IMR-90 (cell line): ENCODE results near the gene CDA. TPM values are rescaled to one million over a fixed set of nuclear protein-coding genes. Genes with fewer than 3 reads are reported as not detected.

ENCODE experiments used
- ATAC-seq: fragments of 200-7000 bp; cut with Tn5 transposase; 2 replicates; pipeline ENCODE4 v1.9.1; 2020; ENCODE audit warnings: low read depth, mild to moderate bottlenecking, moderate library complexity
- BruUV-seq: library from RNA; stranded (reverse); fragments of 400-500 nt; replicated peaks from 2 replicates; lab custom pipeline; 2021; lab: Mats Ljungman, UMichigan
- CTCF ChIA-PET: fragments of 300-600 bp; formaldehyde crosslinking; extraction: SDS; loops from one replicate; lab custom pipeline; 2021; ENCODE audit warnings: antibody characterized with exemption; lab: Yijun Ruan, JAX
- POLR2A ChIA-PET: fragments of 300-600 bp; sonication (Branson Sonifier 250); formaldehyde crosslinking; loops from one replicate; lab custom pipeline; 2022; ENCODE audit warnings: antibody characterized with exemption; ENCODE audit not compliant: unreplicated experiment; lab: Charles Lee
- DNase-seq: peaks from one replicate; pipeline ENCODE4 v3.0.0; 2013
- H2AFZ ChIP-seq: replicated peaks from 2 replicates; pipeline ENCODE3; 2013; ENCODE audit warnings: low read length, mild to moderate bottlenecking; ENCODE audit not compliant: poor library complexity
- H2AK5ac ChIP-seq: 2 replicates; pipeline ENCODE4 v1.6.1; 2013; ENCODE audit warnings: low read depth, low read length, inconsistent platforms
- H2AK9ac ChIP-seq: replicated peaks from 2 replicates; pipeline ENCODE3; 2013; ENCODE audit warnings: mild to moderate bottlenecking, low read depth, low read length, moderate library complexity; ENCODE audit not compliant: poor library complexity
- H2BK120ac ChIP-seq: 2 replicates; pipeline ENCODE4 v1.6.1; 2013; ENCODE audit warnings: low read depth, low read length, inconsistent platforms
- H2BK15ac ChIP-seq: 3 replicates; pipeline ENCODE4 v1.6.1; 2013; ENCODE audit warnings: low read depth, low read length, inconsistent platforms
- H2BK20ac ChIP-seq: 2 replicates; pipeline ENCODE4 v1.6.1; 2013; ENCODE audit warnings: low read depth, mild to moderate bottlenecking, inconsistent platforms, low read length, moderate library complexity
- H2BK5ac ChIP-seq: 2 replicates; pipeline ENCODE4 v1.6.1; 2013; ENCODE audit warnings: mild to moderate bottlenecking, low read depth, low read length, inconsistent platforms; ENCODE audit not compliant: poor library complexity, severe bottlenecking
- H3K14ac ChIP-seq: replicated peaks from 2 replicates; pipeline ENCODE4 v1.6.1; 2013; ENCODE audit warnings: low read depth, low read length, inconsistent platforms
- H3K18ac ChIP-seq: 2 replicates; pipeline ENCODE4 v1.6.1; 2013; ENCODE audit warnings: low read depth, low read length, control low read depth
- H3K23ac ChIP-seq: 2 replicates; pipeline ENCODE4 v1.6.1; 2013; ENCODE audit warnings: low read depth, low read length, inconsistent platforms
- H3K27ac ChIP-seq: 2 replicates; pipeline ENCODE4 v1.5.1; 2013; ENCODE audit warnings: mild to moderate bottlenecking, control low read depth, low read length; ENCODE audit not compliant: insufficient read depth
- H3K27me3 ChIP-seq: 2 replicates; pipeline ENCODE4 v1.6.1; 2013; ENCODE audit warnings: low read length; ENCODE audit not compliant: control insufficient read depth, insufficient read depth
- H3K36me3 ChIP-seq: 2 replicates; pipeline ENCODE4 v1.6.1; 2013; ENCODE audit warnings: low read length, mixed read lengths; ENCODE audit not compliant: control insufficient read depth, insufficient read depth
- H3K4ac ChIP-seq: 2 replicates; pipeline ENCODE4 v1.6.1; 2013; ENCODE audit warnings: low read depth, low read length, inconsistent platforms
- H3K4me1 ChIP-seq: 2 replicates; pipeline ENCODE4 v1.6.1; 2013; ENCODE audit warnings: low read length, mixed read lengths; ENCODE audit not compliant: control insufficient read depth, insufficient read depth
- H3K4me2 ChIP-seq: 2 replicates; pipeline ENCODE4 v1.6.1; 2013; ENCODE audit warnings: low read depth, mild to moderate bottlenecking, control low read depth, low read length, moderate library complexity
- H3K4me3 ChIP-seq: 2 replicates; pipeline ENCODE4 v1.5.1; 2013; ENCODE audit warnings: low read depth, mild to moderate bottlenecking, control low read depth, low read length, moderate library complexity; ENCODE audit not compliant: insufficient read depth
- H3K56ac ChIP-seq: 2 replicates; pipeline ENCODE4 v1.6.1; 2013; ENCODE audit warnings: low read length, inconsistent platforms; ENCODE audit not compliant: insufficient read depth; ENCODE audit errors: extremely low read depth
- H3K79me1 ChIP-seq, 2 experiments: 2 replicates each; pipeline ENCODE4 v1.6.1; 2013; ENCODE audit warnings: low read length in 2 of 2, inconsistent platforms in 1 of 2, low read depth in 1 of 2
- H3K9ac ChIP-seq: 2 replicates; pipeline ENCODE4 v1.6.1; 2013; ENCODE audit warnings: low read depth, low read length, control low read depth
- H3K9me1 ChIP-seq: 2 replicates; pipeline ENCODE4 v1.6.1; 2013; ENCODE audit warnings: low read length, inconsistent platforms; ENCODE audit not compliant: insufficient read depth
- H3K9me3 ChIP-seq: 2 replicates; pipeline ENCODE4 v1.6.1; 2013; ENCODE audit warnings: low read length; ENCODE audit not compliant: control insufficient read depth, insufficient read depth
- H4K20me1 ChIP-seq: 2 replicates; pipeline ENCODE4 v1.6.1; 2013; ENCODE audit warnings: low read length, inconsistent platforms; ENCODE audit not compliant: insufficient read depth
- H4K5ac ChIP-seq: 2 replicates; pipeline ENCODE4 v1.6.1; 2013; ENCODE audit warnings: mild to moderate bottlenecking, low read depth, low read length, control low read depth
- H4K8ac ChIP-seq, 2 experiments: 2 replicates each; pipeline ENCODE4 v1.6.1; 2013; ENCODE audit warnings: low read depth in 2 of 2, low read length in 2 of 2, control low read depth in 1 of 2, inconsistent platforms in 1 of 2
- H4K91ac ChIP-seq: 2 replicates; pipeline ENCODE4 v1.6.1; 2013; ENCODE audit warnings: low read depth, low read length, inconsistent platforms; ENCODE audit not compliant: insufficient read depth
- BHLHE40 ChIP-seq: fragments of 150-350 bp; IDR thresholded peaks from 2 replicates; pipeline ENCODE4 v1.6.1; 2016; ENCODE audit warnings: mild to moderate bottlenecking, low read depth, low read length
- FOS ChIP-seq: fragments of 150-350 bp; IDR thresholded peaks from 2 replicates; pipeline ENCODE4 v1.6.1; 2016; ENCODE audit warnings: low read depth, low read length
- MAFK ChIP-seq: IDR thresholded peaks from 2 replicates; pipeline ENCODE4 v1.6.1; 2012; ENCODE audit warnings: low read depth, low read length, improper control_type of control experiment
- NFE2L2 ChIP-seq: fragments of 150-350 bp; IDR thresholded peaks from 2 replicates; pipeline ENCODE4 v1.6.1; 2016; ENCODE audit warnings: low read depth, mild to moderate bottlenecking, low read length
- WGBS, 2 experiments: methylation state at CpG; one replicate each; pipeline versions ENCODE4 v1.1.5 to v1.1.7; 2013; ENCODE audit warnings: missing lambda C conversion rate in 2 of 2; ENCODE audit not compliant: insufficient read length in 1 of 2; ENCODE audit errors: extremely low coverage in 2 of 2; 5-methylcytosine and 5-hydroxymethylcytosine counted together
- dilution Hi-C: fragments of 300-500 bp; cut with HindIII; formaldehyde crosslinking; loops from one replicate; pipeline ENCODE4 v1.14.3; 2018; ENCODE audit warnings: low sequenced_read_pairs; ENCODE audit not compliant: unreplicated experiment
- in situ Hi-C: fragments of 300-500 bp; cut with MboI; formaldehyde crosslinking; loops from 3 replicates; pipeline ENCODE4 v1.14.3; 2019; ENCODE audit warnings: low sequenced_read_pairs, inconsistent platforms, mixed read lengths
- intact Hi-C: fragments of 100-400 bp; cut with micrococcal nuclease; formaldehyde crosslinking; loops from 2 replicates; pipeline ENCODE4 v1.10.0; 2022
- polyA plus RNA-seq, 3 experiments: library from polyadenylated mRNA; depleted of rRNA; stranded (reverse); fragments of >200 nt; gene quantifications; 2 replicates each; pipeline ENCODE4 v1.2.3, GENCODE V29; 2012; ENCODE audit warnings: low replicate concordance in 1 of 3
- total RNA-seq: library from RNA; depleted of rRNA; stranded (reverse); fragments of >200 nt; gene quantifications from 2 replicates; pipeline ENCODE4 v1.2.3, GENCODE V29; 2012

Gene CDA
- total and polyA plus RNA-seq, 2 of the 4 experiments (the other 2 are of a cell fraction): 0.90 to 9.4 TPM

GRCh38 chr1:20596106-20596505 is 7.2 kb downstream of the CDA start:
- H3K9me1 ChIP-seq: peaks cover 6% of the 10 kb centered on the region; the same call in 1 of the 2 replicates
- H3K4me1 ChIP-seq: peaks cover 2% of the 10 kb centered on the region; the same call in 1 of the 2 replicates
- H4K20me1 ChIP-seq: no peaks in the 10 kb centered on the region
- no peak overlapping the region for H2AK5ac ChIP-seq
- H3K27me3 ChIP-seq: peaks cover 8% of the 10 kb centered on the region; the same call in 1 of the 2 replicates
- no peak overlapping the region for H3K9ac ChIP-seq
- no peak overlapping the region for H4K5ac ChIP-seq
- H2AK9ac ChIP-seq: no peak overlapping the region
- TF ChIP-seq MAFK: peak; percentile 29; the same call in 1 of the 2 replicates
- TF ChIP-seq NFE2L2: no peak
- TF ChIP-seq FOS: no peak
- no peak for TF ChIP-seq BHLHE40
- no peak overlapping the region for H4K8ac ChIP-seq
- ATAC-seq (no peak), DNase-seq (no peak)
- no peak overlapping the region for H3K27ac ChIP-seq
- ChIA-PET CTCF (interaction anchor here (1.3 to 1.4 kb wide), 2 partner anchors 37 to 38 kb away, joined by 3 to 4 read pairs; partner anchors contain the start of gene PINK1), POLR2A (interaction anchor here (0.6 kb wide), 2 partner anchors 115 to 1348 kb away, joined by 3 read pairs; no protein-coding TSS in a partner anchor)
- H3K4ac ChIP-seq: 0 out of 2 replicates have a peak overlapping the region, but pooled peaks have one; percentile 11
- BruUV-seq: no TSS peak
- H2AFZ ChIP-seq: no peak overlapping the region
- no peak overlapping the region for H2BK120ac ChIP-seq
- H3K9me3 ChIP-seq: no peaks in the 10 kb centered on the region
- H3K56ac ChIP-seq: no peak overlapping the region
- H3K4me3 ChIP-seq: no peak overlapping the region
- H3K23ac ChIP-seq: no peak overlapping the region
- no peak overlapping the region for H2BK5ac ChIP-seq
- no peaks in the 10 kb centered on the region for H3K36me3 ChIP-seq
- in situ Hi-C loops (no loop called here), dilution Hi-C loops (no loop called here), intact Hi-C loops (no loop called here)
- H2BK20ac ChIP-seq: no peak overlapping the region
- no peak overlapping the region for H2BK15ac ChIP-seq
- 38% methylated on average over 3 of the region's 6 CpGs; no CpG with 5 or more reads in 1 of the 2 experiments for WGBS, 2 experiments
- no peak overlapping the region for H3K14ac ChIP-seq
- no peak overlapping the region for H3K18ac ChIP-seq
- no peaks in the 10 kb centered on the region for H3K79me1 ChIP-seq
- H4K91ac ChIP-seq: no peak overlapping the region
- H3K4me2 ChIP-seq: no peak overlapping the region
